Uterus (tissue), 4 donors: ENCODE data around the gene ZNF516. TPM values are rescaled to one million over a fixed set of nuclear protein-coding genes. Genes with fewer than 3 reads are reported as not detected.
A peak's percentile ranks its signal among the peaks of the same experiment; 100 is the strongest.

ENCODE experiments used
- DNase-seq, 2 donors: peaks; one replicate each; pipeline ENCODE4 v3.0.0-alpha.2; 2019 to 2020
- H3K27ac ChIP-seq, 2 donors: fragments of 200-600 bp; sonication (generic); 1 replicate in 1 of 2; 2 replicates in 1 of 2; pipeline ENCODE4 v1.5.1; 2016 to 2018
- H3K27me3 ChIP-seq, 2 donors: fragments of 200-600 bp; sonication (generic); one replicate each; pipeline ENCODE4 v1.5.1; 2018 to 2019; ENCODE audit warnings: control low read depth in 1 of 2
- H3K36me3 ChIP-seq, 2 donors: fragments of 200-600 bp; sonication (generic); one replicate each; pipeline ENCODE4 v1.5.1; 2019; ENCODE audit warnings: control low read depth in 1 of 2
- H3K4me1 ChIP-seq, 2 donors: fragments of 200-600 bp; sonication (generic); one replicate each; pipeline ENCODE4 v1.5.1; 2018 to 2019; ENCODE audit warnings: control low read depth in 1 of 2
- H3K4me3 ChIP-seq, 2 donors: fragments of 200-600 bp; sonication (generic); 1 replicate in 1 of 2; 2 replicates in 1 of 2; pipeline ENCODE4 v1.5.1; 2018 to 2019; ENCODE audit warnings: mild to moderate bottlenecking in 1 of 2
- H3K9me3 ChIP-seq, 2 donors: fragments of 200-600 bp; sonication (generic); one replicate each; pipeline ENCODE4 v1.5.1; 2019; ENCODE audit warnings: control low read depth in 1 of 2
- POLR2A ChIP-seq, 2 donors: fragments of 450-650 bp; IDR thresholded peaks; one replicate each; pipeline ENCODE4 v1.6.1; 2016; ENCODE audit warnings: antibody characterized with exemption in 2 of 2, mild to moderate bottlenecking in 1 of 2, moderate library complexity in 1 of 2
- intact Hi-C: fragments of 100-400 bp; cut with DNase I; formaldehyde crosslinking; loops from one replicate; pipeline ENCODE4 v1.15.1; 2023; ENCODE audit warnings: low total_unique reads
- total RNA-seq, 4 donors: library from RNA; depleted of rRNA in 3 of 4; stranded (reverse); fragments of >200 nt in 3 of 4; gene quantifications; one replicate each; pipeline versions ENCODE4 v1.1.0 to v1.2.4, GENCODE V29; 2014 to 2023
- TF ChIP-seq, protein P1 (sequence below), 4 experiments: fragments of 200-600 bp in 2 of 4; fragments of 450-650 bp in 2 of 4; sonication (generic) in 2 of 4; IDR thresholded peaks; one replicate each; pipeline ENCODE4 v1.5.1; 2016 to 2019; ENCODE audit warnings: antibody characterized with exemption in 4 of 4, mild to moderate bottlenecking in 2 of 4, moderate library complexity in 1 of 4
- donor health status: DM: yes; HTN: yes; CAD: no.

Gene ZNF516
- total RNA-seq, 4 donors from 2014 or later = 29.4 to 177 (median 65.7) TPM

GRCh38 chr18:76422838-76423237, 72.2 kb downstream of the ZNF516 start:
- Histone ChIP-seq H3K4me3 (no peak overlapping the region), H3K4me1 (peaks cover 7 to 16% of the 10 kb centered on the region in 2 donors), H3K36me3 (no peaks in the 10 kb centered on the region), H3K27ac (peak overlapping the region in 1 of 2 donors; percentile 58), H3K27me3 (no peaks in the 10 kb centered on the region), H3K9me3 (no peaks in the 10 kb centered on the region)
- intact Hi-C loops = no loop called here
- DNase-seq = no peak
- TF ChIP-seq POLR2A (IDR thresholded peaks at IDR 0.05) = no peak
- TF ChIP-seq, protein P1, sequence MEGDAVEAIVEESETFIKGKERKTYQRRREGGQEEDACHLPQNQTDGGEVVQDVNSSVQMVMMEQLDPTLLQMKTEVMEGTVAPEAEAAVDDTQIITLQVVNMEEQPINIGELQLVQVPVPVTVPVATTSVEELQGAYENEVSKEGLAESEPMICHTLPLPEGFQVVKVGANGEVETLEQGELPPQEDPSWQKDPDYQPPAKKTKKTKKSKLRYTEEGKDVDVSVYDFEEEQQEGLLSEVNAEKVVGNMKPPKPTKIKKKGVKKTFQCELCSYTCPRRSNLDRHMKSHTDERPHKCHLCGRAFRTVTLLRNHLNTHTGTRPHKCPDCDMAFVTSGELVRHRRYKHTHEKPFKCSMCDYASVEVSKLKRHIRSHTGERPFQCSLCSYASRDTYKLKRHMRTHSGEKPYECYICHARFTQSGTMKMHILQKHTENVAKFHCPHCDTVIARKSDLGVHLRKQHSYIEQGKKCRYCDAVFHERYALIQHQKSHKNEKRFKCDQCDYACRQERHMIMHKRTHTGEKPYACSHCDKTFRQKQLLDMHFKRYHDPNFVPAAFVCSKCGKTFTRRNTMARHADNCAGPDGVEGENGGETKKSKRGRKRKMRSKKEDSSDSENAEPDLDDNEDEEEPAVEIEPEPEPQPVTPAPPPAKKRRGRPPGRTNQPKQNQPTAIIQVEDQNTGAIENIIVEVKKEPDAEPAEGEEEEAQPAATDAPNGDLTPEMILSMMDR (IDR thresholded peaks at IDR 0.05) = no peak

- Histone ChIP-seq H3K27ac (peak overlapping the region; percentile 20 to 58), H3K27me3 (no peaks in the 10 kb centered on the region), H3K4me1 (peaks cover 7 to 16% of the 10 kb centered on the region in 2 donors), H3K36me3 (no peaks in the 10 kb centered on the region), H3K4me3 (no peak overlapping the region), H3K9me3 (no peaks in the 10 kb centered on the region)
- TF ChIP-seq POLR2A (IDR thresholded peaks at IDR 0.05) = no peak
- TF ChIP-seq, protein P1 (IDR thresholded peaks at IDR 0.05) = no peak
- no peak for DNase-seq
- intact Hi-C loops = no loop called here
Measured at GRCh38 chr18:76422121-76422520, 72.9 kb downstream of the ZNF516 start.

DNA sequence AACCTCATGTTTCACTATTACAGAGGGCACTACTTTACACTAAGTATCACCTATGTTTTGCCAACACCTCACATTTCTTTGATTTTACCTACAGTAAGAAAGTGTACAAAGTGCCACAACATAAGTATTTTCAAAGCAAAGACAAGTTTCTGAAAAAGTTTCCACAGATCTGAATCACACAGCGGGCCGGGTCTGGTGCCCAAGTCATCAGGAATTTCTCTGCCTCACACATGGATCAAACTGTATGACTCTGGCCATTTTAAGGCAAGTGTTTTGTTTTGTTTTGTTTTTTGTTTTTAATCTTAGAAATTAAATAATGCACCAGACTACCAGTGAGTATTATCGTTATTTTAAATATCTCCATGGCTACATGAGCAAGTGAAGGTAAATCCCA, 73.4 kb downstream of the ZNF516 start:
- no peak for DNase-seq
- peak overlapping the region; percentile 20 to 58 for H3K27ac ChIP-seq
- H3K4me1 ChIP-seq = peaks cover 7 to 16% of the 10 kb centered on the region in 2 donors
- intact Hi-C loops = no loop called here
- H3K9me3 ChIP-seq = no peaks in the 10 kb centered on the region
- no peak overlapping the region for H3K4me3 ChIP-seq
- no peaks in the 10 kb centered on the region for H3K27me3 ChIP-seq
- no peaks in the 10 kb centered on the region for H3K36me3 ChIP-seq
- TF ChIP-seq POLR2A (IDR thresholded peaks at IDR 0.05) = no peak
- TF ChIP-seq, protein P1 (IDR thresholded peaks at IDR 0.05) = no peak

- no peak for TF ChIP-seq POLR2A (IDR thresholded peaks at IDR 0.05)
- TF ChIP-seq, protein P1 (IDR thresholded peaks at IDR 0.05) = no peak
- peak overlapping the region; percentile 20 to 58 for H3K27ac ChIP-seq
- DNase-seq = peak in 1 of 2 donors; percentile 15
- H3K27me3 ChIP-seq = no peaks in the 10 kb centered on the region
- H3K4me3 ChIP-seq = no peak overlapping the region
- intact Hi-C loops = no loop called here
- H3K9me3 ChIP-seq = no peaks in the 10 kb centered on the region
- H3K4me1 ChIP-seq = peaks cover 7 to 12% of the 10 kb centered on the region in 2 donors
- no peaks in the 10 kb centered on the region for H3K36me3 ChIP-seq
Measured at GRCh38 chr18:76420898-76421684, 74.0 kb downstream of the ZNF516 start.

DNA sequence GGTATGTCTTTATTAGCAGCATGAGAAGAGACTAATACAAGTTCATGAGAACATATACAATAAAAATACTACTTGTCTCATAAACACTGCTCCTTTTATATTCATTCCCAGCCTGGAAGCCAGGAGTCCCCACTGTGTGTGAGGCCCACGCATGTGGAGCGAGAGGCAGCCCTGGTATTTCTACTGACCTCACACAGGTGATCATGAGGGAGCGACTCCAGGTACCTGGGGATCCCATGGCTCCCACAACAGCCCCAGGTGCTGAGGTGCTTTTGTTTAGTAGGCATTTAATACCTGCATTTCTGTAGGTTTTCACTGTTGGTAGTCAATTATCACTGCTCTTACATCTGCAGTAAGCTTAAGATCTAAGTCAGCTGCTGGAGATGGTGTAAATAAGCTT, 75.2 kb downstream of the ZNF516 start:
- Histone ChIP-seq H3K36me3 (no peaks in the 10 kb centered on the region), H3K4me1 (peaks cover 0 to 7% of the 10 kb centered on the region in 2 donors), H3K4me3 (no peak overlapping the region), H3K9me3 (no peaks in the 10 kb centered on the region), H3K27me3 (no peaks in the 10 kb centered on the region), H3K27ac (peak overlapping the region in 1 of 2 donors; percentile 90)
- intact Hi-C loops = no loop called here
- DNase-seq = no peak
- TF ChIP-seq, protein P1 (IDR thresholded peaks at IDR 0.05) = no peak
- no peak for TF ChIP-seq POLR2A (IDR thresholded peaks at IDR 0.05)
